Posterior vena cava (tissue), 2 donors: Measurements from ENCODE around the gene TREML4. TPM values are rescaled to one million over a fixed set of nuclear protein-coding genes. Genes with fewer than 3 reads are reported as not detected.
"Not testable (repeated sequence)": the region's sequence is repeated elsewhere in the genome, so short reads cannot be mapped to it uniquely, and the experiment has no call there.

Experiments used
- DNase-seq: peaks from one replicate; pipeline ENCODE4 v3.0.0-alpha.2; 2020; ENCODE audit warnings: low spot score
- intact Hi-C, 2 donors: fragments of 100-400 bp; cut with DNase I; formaldehyde crosslinking; loops; one replicate each; pipeline versions ENCODE4 v1.14.1 to v1.14.2; 2022 to 2023
- total RNA-seq, 2 donors: library from RNA; stranded (reverse); fragmentation: NEBNext Ultra II Directional; extraction: Animal tissue kit (Norgen Biotek cat#: 25700); gene quantifications; one replicate each; pipeline ENCODE4 v1.2.1, GENCODE V29; 2021
- donor health status: DM: yes; HTN: yes; CAD: no.
- donor health status: DM: yes; HTN: yes; CAD: no.

The TREML4 gene
- total RNA-seq, 2 donors from 2014 or later, result 0.14 TPM; not detected in 1

- intact Hi-C loops, DNase-seq: not testable (repeated sequence)
Observed at GRCh38 chr6:41246529-41246928, 18.4 kb downstream of the TREML4 start.

- DNase-seq, result peak; percentile 71
- intact Hi-C loops, result no loop called here
Observed at GRCh38 chr6:41247288-41247865, 19.2 kb downstream of the TREML4 start.

- DNase-seq, result no peak
- intact Hi-C loops, result no loop called here
Observed at GRCh38 chr6:41247882-41248705, 19.9 kb downstream of the TREML4 start.

- intact Hi-C loops, result no loop called here
- DNase-seq, result no peak
Observed at GRCh38 chr6:41252401-41253169, 24.4 kb downstream of the TREML4 start.

- no peak for DNase-seq
- intact Hi-C loops, result loop anchor here in 1 of 2 donors (1.0 kb wide), 1 partner anchor 37 kb away; no protein-coding TSS in a partner anchor
Observed at GRCh38 chr6:41255110-41255509, 27.0 kb downstream of the TREML4 start.

- DNase-seq, result no peak
- intact Hi-C loops, result loop anchor here in 1 of 2 donors (1.0 kb wide), 1 partner anchor 37 kb away; no protein-coding TSS in a partner anchor
Observed at GRCh38 chr6:41255638-41256246, 27.6 kb downstream of the TREML4 start.

GRCh38 chr6:41256383-41256782, 28.2 kb downstream of the TREML4 start:
- intact Hi-C loops, result no loop called here

GRCh38 chr6:41257369-41258195, 29.4 kb downstream of the TREML4 start:
- DNase-seq, result no peak
- intact Hi-C loops, result no loop called here

More at GRCh38 chr6:41256383-41256782, 28.2 kb downstream of the TREML4 start:
- no peak for DNase-seq

- intact Hi-C loops, result no loop called here
- no peak for DNase-seq
Observed at GRCh38 chr6:41258196-41258493, 30.0 kb downstream of the TREML4 start.

GRCh38 chr6:41262401-41262800, 34.3 kb downstream of the TREML4 start:
- no peak for DNase-seq
- intact Hi-C loops, result no loop called here

GRCh38 chr6:41263267-41263666, 35.1 kb downstream of the TREML4 start:
- intact Hi-C loops, result no loop called here

GRCh38 chr6:41266541-41266940, 38.4 kb downstream of the TREML4 start:
- intact Hi-C loops, result no loop called here

More at GRCh38 chr6:41263267-41263666, 35.1 kb downstream of the TREML4 start:
- no peak for DNase-seq

GRCh38 chr6:41268478-41268877, 40.3 kb downstream of the TREML4 start:
- intact Hi-C loops, result no loop called here
- no peak for DNase-seq

More at GRCh38 chr6:41266541-41266940, 38.4 kb downstream of the TREML4 start:
- no peak for DNase-seq

- no peak for DNase-seq
- intact Hi-C loops, result no loop called here
Observed at GRCh38 chr6:41269166-41269565, 41.0 kb downstream of the TREML4 start.

- intact Hi-C loops, result no loop called here
- no peak for DNase-seq
Observed at GRCh38 chr6:41269716-41270115, 41.6 kb downstream of the TREML4 start.

GRCh38 chr6:41271901-41272395, 43.8 kb downstream of the TREML4 start:
- intact Hi-C loops, result no loop called here
- peak; percentile 92 for DNase-seq

- intact Hi-C loops, result no loop called here
- no peak for DNase-seq
Observed at GRCh38 chr6:41272591-41273240, 44.6 kb downstream of the TREML4 start.

- no peak for DNase-seq
- intact Hi-C loops, result no loop called here
Observed at GRCh38 chr6:41273714-41274113, 45.6 kb downstream of the TREML4 start.
